K562 (cell line): ENCODE measurements around the gene LOXL3. TPM values are rescaled to one million over a fixed set of nuclear protein-coding genes. Genes with fewer than 3 reads are reported as not detected.

ENCODE experiments used
- ARID1B ChIP-seq: fragments of 450-650 bp; IDR thresholded peaks from 2 replicates; pipeline ENCODE4 v1.6.1; 2016; ENCODE audit warnings: antibody characterized with exemption, mild to moderate bottlenecking, inconsistent platforms
- CBFA2T3 ChIP-seq: fragments of 450-650 bp; IDR thresholded peaks from 2 replicates; pipeline ENCODE4 v1.6.1; 2017
- E2F1 ChIP-seq: sonication (generic); formaldehyde crosslinking; IDR thresholded peaks from 2 replicates; pipeline ENCODE4 v1.8.1; 2023; ENCODE audit warnings: mild to moderate bottlenecking, missing genetic modification reagents, moderate library complexity
- EP300 ChIP-seq: IDR thresholded peaks from 2 replicates; pipeline ENCODE4 v1.6.1; 2012; ENCODE audit warnings: low read length, improper control_type of control experiment
- FOXP1 ChIP-seq: sonication (generic); formaldehyde crosslinking; IDR thresholded peaks from 2 replicates; pipeline ENCODE4 v1.8.0; 2022; ENCODE audit warnings: mild to moderate bottlenecking, missing genetic modification reagents
- HDAC3 ChIP-seq: fragments of 450-650 bp; IDR thresholded peaks from 2 replicates; pipeline ENCODE4 v1.6.1; 2018; ENCODE audit warnings: borderline replicate concordance, mild to moderate bottlenecking, moderate library complexity; ENCODE audit not compliant: partially characterized antibody
- HMGN3 ChIP-seq: IDR thresholded peaks from 2 replicates; pipeline ENCODE4 v1.6.1; 2011; ENCODE audit warnings: borderline replicate concordance, low read depth, mild to moderate bottlenecking, mixed read lengths, low read length; ENCODE audit not compliant: insufficient read length; ENCODE audit errors: extremely low read depth
- LARP7 ChIP-seq: fragments of 450-650 bp; IDR thresholded peaks from 2 replicates; pipeline ENCODE4 v1.6.1; 2016
- NR0B1 ChIP-seq: fragments of 450-650 bp; IDR thresholded peaks from one replicate; pipeline ENCODE4 v1.6.1; 2018; ENCODE audit warnings: mild to moderate bottlenecking, moderate library complexity; ENCODE audit not compliant: partially characterized antibody
- PML ChIP-seq: IDR thresholded peaks from 2 replicates; pipeline ENCODE4 v1.6.1; 2012; ENCODE audit warnings: low read length, inconsistent platforms
- REST ChIP-seq, 2 experiments: fragments of 450-650 bp; formaldehyde crosslinking in 1 of 2; IDR thresholded peaks; 2 replicates each; pipeline versions ENCODE4 v1.4.0 to v1.6.1; 2014 to 2020; ENCODE audit warnings: mild to moderate bottlenecking in 2 of 2, borderline replicate concordance in 1 of 2, low read depth in 1 of 2
- TCF15 ChIP-seq: fragments of 250-450 bp; sonication (Bioruptor Pico); IDR thresholded peaks from 2 replicates; pipeline ENCODE4 v1.8.0; 2022; ENCODE audit warnings: moderate library complexity, mild to moderate bottlenecking, inconsistent platforms
- TEAD4 ChIP-seq, 2 experiments: sonication (generic) in 1 of 2; formaldehyde crosslinking in 1 of 2; IDR thresholded peaks; 2 replicates each; pipeline versions ENCODE4 v1.6.1 to v1.8.0; 2012 to 2022; ENCODE audit warnings: borderline replicate concordance in 1 of 2, inconsistent platforms in 1 of 2, low read length in 1 of 2, mild to moderate bottlenecking in 1 of 2, missing genetic modification reagents in 1 of 2
- THRAP3 ChIP-seq: fragments of 450-650 bp; IDR thresholded peaks from 2 replicates; pipeline ENCODE4 v1.6.1; 2016; ENCODE audit warnings: mild to moderate bottlenecking, inconsistent platforms, borderline replicate concordance
- ZKSCAN1 ChIP-seq: fragments of 150-350 bp; IDR thresholded peaks from 2 replicates; pipeline ENCODE4 v1.6.1; 2016; ENCODE audit warnings: low read depth, low read length
- polyA plus RNA-seq, 8 experiments: library from polyadenylated mRNA; depleted of rRNA in 4 of 8; stranded (reverse) in 5 of 8; unstranded in 3 of 8; fragments of >200 nt; fragmentation: Nextera tagmentation in 2 of 8; fragmentation: Illumina TruSeq in 1 of 8; extraction: Ambion mirVana in 2 of 8; extraction: Trizol in 1 of 8; gene quantifications; 2 replicates each; pipeline versions ENCODE4 v1.2.1 to v1.2.3, GENCODE V29; 2011 to 2014; ENCODE audit warnings: inconsistent platforms in 1 of 8, missing spikeins in 1 of 8
- total RNA-seq, 7 experiments: library from RNA; depleted of rRNA in 6 of 7; stranded (reverse); fragments of >200 nt in 6 of 7; fragmentation: Illumina TruSeq in 2 of 7; extraction: Trizol in 2 of 7; gene quantifications; 2 replicates each; pipeline versions ENCODE4 v1.2.1 to v1.2.3, GENCODE V29; 2011 to 2021; ENCODE audit warnings: low replicate concordance in 1 of 7

LOXL3 gene
- total and polyA plus RNA-seq, 9 of the 15 experiments (the other 6 are each of a cell fraction or from before 2014, with no cell fraction given): 0.22 to 0.99 (median 0.31) TPM

GRCh38 chr2:74502720-74503505 lies 50.8 kb downstream of the LOXL3 start (continued):
- 0 out of 2 replicates have a peak, but pooled peaks have one; percentile 20 for TF ChIP-seq EP300
- no peak for TF ChIP-seq LARP7
- no peak for TF ChIP-seq NR0B1
- 0 out of 2 replicates have a peak, but pooled peaks have one; percentile 68 for TF ChIP-seq FOXP1 (CRISPR knock-in tag)
- peak; percentile 30 for TF ChIP-seq REST (IDR thresholded peaks at IDR 0.05; ENCODE audit: borderline replicate concordance)
- no peak; the same call in none of the 2 replicates for TF ChIP-seq REST (CRISPR knock-in tag; IDR thresholded peaks at IDR 0.05; ENCODE audit: low read depth)
- TF ChIP-seq CBFA2T3: peak; percentile 56
- TF ChIP-seq E2F1 (CRISPR knock-in tag): peak; percentile 59; the same call in 1 of the 2 replicates
- no peak for TF ChIP-seq TEAD4 (IDR thresholded peaks at IDR 0.05; ENCODE audit: low read length)
- no peak for TF ChIP-seq TEAD4 (CRISPR knock-in tag; IDR thresholded peaks at IDR 0.05; ENCODE audit: borderline replicate concordance)
- TF ChIP-seq TCF15 (CRISPR knock-in tag): no peak
- no peak for TF ChIP-seq THRAP3
- peak; percentile 43; the same call in 1 of the 2 replicates for TF ChIP-seq ZKSCAN1
- peak; percentile 94 for TF ChIP-seq HMGN3
- peak; percentile 79 for TF ChIP-seq ARID1B
- TF ChIP-seq HDAC3: no peak
- TF ChIP-seq PML: peak; percentile 60; the same call in 1 of the 2 replicates
